GM12872 (cell line): ENCODE results near the gene GAREM1.

Experiments
- CTCF ChIP-seq: IDR thresholded peaks from 3 replicates; pipeline ENCODE4 v1.5.1; 2011; ENCODE audit warnings: low read depth, mild to moderate bottlenecking, low read length, moderate library complexity; ENCODE audit not compliant: insufficient read depth

GAREM1 gene

GRCh38 chr18:32308493-32309120 is 162.1 kb downstream of the GAREM1 start:
- TF ChIP-seq CTCF: no peak

GRCh38 chr18:32303400-32303799 is 167.3 kb downstream of the GAREM1 start:
- no peak for TF ChIP-seq CTCF

- no peak for TF ChIP-seq CTCF
Measured at GRCh38 chr18:32302806-32303205, 167.9 kb downstream of the GAREM1 start.

- TF ChIP-seq CTCF: no peak
Measured at GRCh38 chr18:32301976-32302743, 168.5 kb downstream of the GAREM1 start.

- no peak for TF ChIP-seq CTCF
Measured at GRCh38 chr18:32301361-32301760, 169.3 kb downstream of the GAREM1 start.

- no peak for TF ChIP-seq CTCF
Measured at GRCh38 chr18:32300914-32301313, 169.8 kb downstream of the GAREM1 start.

- TF ChIP-seq CTCF: no peak
Measured at GRCh38 chr18:32299484-32299883, 171.2 kb downstream of the GAREM1 start.
